ENCODE results near the gene EMILIN1.
A peak's percentile ranks its signal among the peaks of the same experiment; 100 is the strongest.

EMILIN1 gene

DNA sequence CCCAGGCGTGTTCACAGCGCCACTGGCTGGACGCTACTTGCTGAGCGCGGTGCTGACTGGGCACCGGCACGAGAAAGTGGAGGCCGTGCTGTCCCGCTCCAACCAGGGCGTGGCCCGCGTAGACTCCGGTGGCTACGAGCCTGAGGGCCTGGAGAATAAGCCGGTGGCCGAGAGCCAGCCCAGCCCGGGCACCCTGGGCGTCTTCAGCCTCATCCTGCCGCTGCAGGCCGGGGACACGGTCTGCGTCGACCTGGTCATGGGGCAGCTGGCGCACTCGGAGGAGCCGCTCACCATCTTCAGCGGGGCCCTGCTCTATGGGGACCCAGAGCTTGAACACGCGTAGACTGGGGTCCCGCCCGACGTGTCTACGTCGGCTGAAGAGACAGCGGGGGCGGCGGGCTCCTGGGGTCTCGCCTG, 7.3 kb downstream of the EMILIN1 start:
- Histone ChIP-seq H3K27ac (ENCODE audit: low read depth, low read length) (peak overlapping the region; percentile 79), H3K4me1 (ENCODE audit: control insufficient read depth in 5 of 5, insufficient read depth in 5 of 5, low read length in 5 of 5) (peaks cover 2 to 42% (median 37%) of the 10 kb centered on the region in 5 donors), H3K27me3 (ENCODE audit: control insufficient read depth in 5 of 5, insufficient read depth in 4 of 5, low read length in 5 of 5) (no peaks in the 10 kb centered on the region), H3K4me3 (ENCODE audit: low read depth in 1 of 5, low read length in 5 of 5) (peak overlapping the region in 4 of 5 donors; percentile 70 to 83 (median 74)), H3K9ac (ENCODE audit: low read length in 5 of 5) (peak overlapping the region in 4 of 5 donors; percentile 72 to 84 (median 78)), H3K36me3 (ENCODE audit: control insufficient read depth in 5 of 5, insufficient read depth in 5 of 5, low read length in 5 of 5) (no peaks in the 10 kb centered on the region), H3K9me3 (ENCODE audit: control insufficient read depth in 5 of 5, low read length in 5 of 5) (no peaks in the 10 kb centered on the region)

DNA sequence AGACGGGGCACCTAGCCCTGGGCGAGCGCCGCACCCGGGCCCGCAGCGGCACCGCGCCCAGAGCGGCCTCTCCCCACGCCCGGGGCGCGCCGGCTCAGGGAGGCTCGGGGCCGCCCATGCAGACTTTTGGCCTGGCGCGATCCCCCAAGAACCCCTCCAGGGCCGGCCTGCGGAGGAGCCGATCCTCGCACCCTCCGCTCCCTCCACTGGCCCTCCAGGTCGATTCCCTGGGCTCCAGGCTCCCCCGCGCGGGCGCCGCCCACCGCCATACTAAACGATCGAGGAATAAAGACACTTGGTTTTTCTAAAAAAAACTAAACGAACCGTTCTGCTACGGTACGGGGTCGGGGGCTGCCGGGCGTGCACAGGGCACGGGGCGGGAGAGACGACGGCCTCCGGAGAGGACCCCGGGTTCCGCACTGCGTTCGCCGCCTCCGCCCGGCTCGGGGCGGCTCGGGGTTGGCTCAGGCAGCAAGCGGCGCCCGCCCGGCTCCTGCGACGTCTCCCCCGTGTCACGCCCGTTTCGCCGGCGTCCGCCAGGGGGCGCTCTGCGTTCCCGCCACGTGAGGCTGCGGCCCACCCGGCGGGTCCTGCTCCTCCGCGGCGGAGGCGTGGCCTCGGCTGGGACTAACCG, 7.8 kb downstream of the EMILIN1 start:
- Histone ChIP-seq H3K36me3 (ENCODE audit: control insufficient read depth in 5 of 5, insufficient read depth in 5 of 5, low read length in 5 of 5) (no peaks in the 10 kb centered on the region), H3K27ac (ENCODE audit: low read depth, low read length) (peak overlapping the region; percentile 79), H3K4me1 (ENCODE audit: control insufficient read depth in 5 of 5, insufficient read depth in 5 of 5, low read length in 5 of 5) (peaks cover 2 to 37% (median 32%) of the 10 kb centered on the region in 5 donors), H3K9ac (ENCODE audit: low read length in 5 of 5) (peak overlapping the region in 4 of 5 donors; percentile 66 to 84 (median 76)), H3K27me3 (ENCODE audit: control insufficient read depth in 5 of 5, insufficient read depth in 4 of 5, low read length in 5 of 5) (no peaks in the 10 kb centered on the region), H3K9me3 (ENCODE audit: control insufficient read depth in 5 of 5, low read length in 5 of 5) (no peaks in the 10 kb centered on the region), H3K4me3 (ENCODE audit: low read depth in 1 of 5, low read length in 5 of 5) (peak overlapping the region in 4 of 5 donors; percentile 72 to 83 (median 76))

DNA sequence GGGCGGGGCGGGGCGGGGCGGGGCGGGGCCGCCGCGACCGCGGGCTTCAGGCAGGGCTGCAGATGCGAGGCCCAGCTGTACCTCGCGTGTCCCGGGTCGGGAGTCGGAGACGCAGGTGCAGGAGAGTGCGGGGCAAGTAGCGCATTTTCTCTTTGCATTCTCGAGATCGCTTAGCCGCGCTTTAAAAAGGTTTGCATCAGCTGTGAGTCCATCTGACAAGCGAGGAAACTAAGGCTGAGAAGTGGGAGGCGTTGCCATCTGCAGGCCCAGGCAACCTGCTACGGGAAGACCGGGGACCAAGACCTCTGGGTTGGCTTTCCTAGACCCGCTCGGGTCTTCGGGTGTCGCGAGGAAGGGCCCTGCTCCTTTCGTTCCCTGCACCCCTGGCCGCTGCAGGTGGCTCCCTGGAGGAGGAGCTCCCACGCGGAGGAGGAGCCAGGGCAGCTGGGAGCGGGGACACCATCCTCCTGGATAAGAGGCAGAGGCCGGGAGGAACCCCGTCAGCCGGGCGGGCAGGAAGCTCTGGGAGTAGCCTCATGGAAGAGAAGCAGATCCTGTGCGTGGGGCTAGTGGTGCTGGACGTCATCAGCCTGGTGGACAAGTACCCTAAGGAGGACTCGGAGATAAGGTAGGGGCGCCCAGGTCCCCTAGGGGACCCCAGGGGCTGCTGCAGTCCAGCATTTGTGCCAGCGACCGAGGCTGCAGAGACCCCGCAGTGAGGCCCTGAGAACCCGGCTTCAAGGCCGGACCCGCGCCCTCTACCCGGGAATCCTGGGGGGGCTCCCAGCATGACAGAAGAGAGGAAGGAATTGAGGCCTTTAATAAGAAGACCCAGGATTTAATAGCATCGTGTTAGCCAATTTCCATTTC, 8.5 kb downstream of the EMILIN1 start, which contains the start of gene KHK:
Gene KHK, plus strand, starts transcription at position 49 of the 870 bp plus-strand sequence. Its CDS starts 488 bp downstream, at position 537.
- no peaks in the 10 kb centered on the region for H3K27me3 ChIP-seq (ENCODE audit: control insufficient read depth in 5 of 5, insufficient read depth in 4 of 5, low read length in 5 of 5)
- peak within 1 kb of the TSS; percentile 75 to 87 (median 79) for H3K4me3 ChIP-seq (ENCODE audit: low read depth in 1 of 5, low read length in 5 of 5)
- peaks cover 2 to 30% (median 24%) of the 10 kb centered on the region in 5 donors for H3K4me1 ChIP-seq (ENCODE audit: control insufficient read depth in 5 of 5, insufficient read depth in 5 of 5, low read length in 5 of 5)
- peak within 1 kb of the TSS; percentile 79 for H3K27ac ChIP-seq (ENCODE audit: low read depth, low read length)
- H3K36me3 ChIP-seq (ENCODE audit: control insufficient read depth in 5 of 5, insufficient read depth in 5 of 5, low read length in 5 of 5), result no peaks in the 10 kb centered on the region
- no peaks in the 10 kb centered on the region for H3K9me3 ChIP-seq (ENCODE audit: control insufficient read depth in 5 of 5, low read length in 5 of 5)
- peak within 1 kb of the TSS in 4 of 5 donors; percentile 72 to 84 (median 78) for H3K9ac ChIP-seq (ENCODE audit: low read length in 5 of 5)

DNA sequence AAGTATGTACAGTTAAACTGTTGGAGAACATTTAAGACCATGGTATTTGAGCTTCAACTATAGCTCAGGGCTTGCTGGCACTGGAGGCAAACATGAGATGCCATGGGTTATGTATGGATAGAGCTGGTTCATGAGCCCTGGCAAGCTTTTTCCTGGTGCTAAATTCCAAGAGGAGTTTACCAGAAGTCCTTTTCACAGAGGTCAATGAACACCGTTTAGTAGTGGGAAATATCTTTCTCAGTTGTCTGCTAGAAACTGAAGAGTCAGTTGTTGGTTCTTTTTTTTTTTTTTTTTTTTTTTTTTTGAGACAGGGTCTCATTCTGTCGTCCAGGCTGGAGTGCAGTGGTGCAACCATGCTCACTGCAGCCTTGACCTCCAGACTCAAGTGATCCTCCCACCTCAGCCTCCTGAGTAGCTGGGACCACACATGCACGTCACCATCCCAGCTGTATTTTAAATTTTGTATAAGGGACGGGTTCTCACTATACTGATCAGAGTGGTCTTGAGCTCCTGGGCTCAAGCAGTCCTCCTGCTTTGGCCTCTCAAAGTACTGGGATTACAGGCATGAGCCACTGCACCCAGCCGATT, 9.5 kb downstream of the EMILIN1 start:
- no peak overlapping the region for H3K27ac ChIP-seq (ENCODE audit: low read depth, low read length)

DNA sequence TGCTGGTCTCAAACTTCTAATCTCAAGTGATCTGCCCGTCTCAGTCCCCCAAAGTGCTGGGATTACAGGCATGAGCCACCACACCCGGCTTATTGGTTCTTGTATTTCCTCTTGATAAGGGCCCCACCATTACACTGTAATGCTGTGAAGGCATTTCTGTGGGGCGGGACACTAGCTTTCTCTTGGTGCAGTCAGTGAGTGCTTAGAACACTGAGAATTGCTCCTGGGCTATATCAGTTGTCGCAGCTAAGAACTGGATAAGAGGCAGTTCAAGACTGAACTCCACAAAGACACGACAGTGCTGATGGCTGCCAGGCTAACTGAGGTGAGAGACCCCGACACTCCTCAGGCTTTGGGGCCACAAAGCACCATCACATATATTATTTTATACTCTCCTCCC, 10.2 kb downstream of the EMILIN1 start:
- H3K36me3 ChIP-seq (ENCODE audit: control insufficient read depth in 5 of 5, insufficient read depth in 5 of 5, low read length in 5 of 5), result no peaks in the 10 kb centered on the region
- H3K4me1 ChIP-seq (ENCODE audit: control insufficient read depth in 5 of 5, insufficient read depth in 5 of 5, low read length in 5 of 5), result peaks cover 2 to 23% (median 19%) of the 10 kb centered on the region in 5 donors
- H3K9me3 ChIP-seq (ENCODE audit: control insufficient read depth in 5 of 5, low read length in 5 of 5), result no peaks in the 10 kb centered on the region
- H3K4me3 ChIP-seq (ENCODE audit: low read depth in 1 of 5, low read length in 5 of 5), result no peak overlapping the region
- no peak overlapping the region for H3K9ac ChIP-seq (ENCODE audit: low read length in 5 of 5)
- no peaks in the 10 kb centered on the region for H3K27me3 ChIP-seq (ENCODE audit: control insufficient read depth in 5 of 5, insufficient read depth in 4 of 5, low read length in 5 of 5)
- H3K27ac ChIP-seq (ENCODE audit: low read depth, low read length), result no peak overlapping the region

More for the DNA sequence above, 9.5 kb downstream of the EMILIN1 start:
- H3K4me3 ChIP-seq (ENCODE audit: low read depth in 1 of 5, low read length in 5 of 5), result no peak overlapping the region
- no peaks in the 10 kb centered on the region for H3K36me3 ChIP-seq (ENCODE audit: control insufficient read depth in 5 of 5, insufficient read depth in 5 of 5, low read length in 5 of 5)
- no peak overlapping the region for H3K9ac ChIP-seq (ENCODE audit: low read length in 5 of 5)
- no peaks in the 10 kb centered on the region for H3K9me3 ChIP-seq (ENCODE audit: control insufficient read depth in 5 of 5, low read length in 5 of 5)
- peaks cover 2 to 23% (median 19%) of the 10 kb centered on the region in 5 donors for H3K4me1 ChIP-seq (ENCODE audit: control insufficient read depth in 5 of 5, insufficient read depth in 5 of 5, low read length in 5 of 5)
- no peaks in the 10 kb centered on the region for H3K27me3 ChIP-seq (ENCODE audit: control insufficient read depth in 5 of 5, insufficient read depth in 4 of 5, low read length in 5 of 5)

DNA sequence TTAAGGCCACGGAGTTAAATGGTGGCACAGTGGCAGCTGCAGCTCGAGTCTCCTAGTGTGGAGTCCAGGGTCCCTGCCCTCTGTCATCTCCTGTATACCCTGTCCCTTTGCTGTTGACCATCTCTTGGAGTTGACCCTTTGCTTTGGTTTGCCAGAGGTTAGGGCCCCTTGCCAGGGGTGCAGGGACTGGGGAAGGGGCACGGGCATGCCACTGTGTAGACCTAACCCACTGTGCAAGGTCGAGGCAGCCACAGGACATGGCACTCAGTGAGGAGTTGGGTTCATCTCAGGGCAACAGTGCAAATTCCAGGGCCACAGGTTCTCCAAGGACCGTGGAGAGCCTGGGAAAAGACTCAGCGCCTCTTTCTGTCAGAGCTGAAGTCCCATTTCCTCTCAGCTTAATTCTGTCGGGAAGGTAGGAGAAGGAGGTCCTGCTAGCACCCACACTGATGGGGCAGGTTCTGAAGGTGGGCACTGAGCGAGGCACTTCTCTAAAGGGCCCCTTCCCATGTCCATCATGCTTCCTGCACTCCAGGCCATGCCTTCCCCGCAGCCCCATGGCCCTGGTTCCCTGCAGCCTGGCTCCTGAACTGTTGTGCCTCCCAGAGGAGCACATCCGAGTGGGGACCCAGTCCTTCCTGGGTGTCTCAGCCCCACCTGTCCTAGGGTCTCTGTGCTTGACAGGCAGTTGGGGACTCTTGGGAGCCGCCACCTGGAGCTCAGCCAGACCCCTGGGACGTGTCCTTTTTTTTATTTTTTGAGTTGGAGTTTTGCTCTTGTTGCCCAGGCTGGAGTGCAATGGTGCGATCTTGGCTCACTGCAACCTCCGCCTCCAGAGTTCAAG, 10.9 kb downstream of the EMILIN1 start:
- no peaks in the 10 kb centered on the region for H3K27me3 ChIP-seq (ENCODE audit: control insufficient read depth in 5 of 5, insufficient read depth in 4 of 5, low read length in 5 of 5)
- no peak overlapping the region for H3K27ac ChIP-seq (ENCODE audit: low read depth, low read length)
- H3K9me3 ChIP-seq (ENCODE audit: control insufficient read depth in 5 of 5, low read length in 5 of 5), result no peaks in the 10 kb centered on the region
- H3K4me1 ChIP-seq (ENCODE audit: control insufficient read depth in 5 of 5, insufficient read depth in 5 of 5, low read length in 5 of 5), result peaks cover 2 to 23% (median 19%) of the 10 kb centered on the region in 5 donors
- no peak overlapping the region for H3K4me3 ChIP-seq (ENCODE audit: low read depth in 1 of 5, low read length in 5 of 5)
- H3K9ac ChIP-seq (ENCODE audit: low read length in 5 of 5), result no peak overlapping the region
- peaks cover 0 to 2% (median 0%) of the 10 kb centered on the region in 5 donors for H3K36me3 ChIP-seq (ENCODE audit: control insufficient read depth in 5 of 5, insufficient read depth in 5 of 5, low read length in 5 of 5)

DNA sequence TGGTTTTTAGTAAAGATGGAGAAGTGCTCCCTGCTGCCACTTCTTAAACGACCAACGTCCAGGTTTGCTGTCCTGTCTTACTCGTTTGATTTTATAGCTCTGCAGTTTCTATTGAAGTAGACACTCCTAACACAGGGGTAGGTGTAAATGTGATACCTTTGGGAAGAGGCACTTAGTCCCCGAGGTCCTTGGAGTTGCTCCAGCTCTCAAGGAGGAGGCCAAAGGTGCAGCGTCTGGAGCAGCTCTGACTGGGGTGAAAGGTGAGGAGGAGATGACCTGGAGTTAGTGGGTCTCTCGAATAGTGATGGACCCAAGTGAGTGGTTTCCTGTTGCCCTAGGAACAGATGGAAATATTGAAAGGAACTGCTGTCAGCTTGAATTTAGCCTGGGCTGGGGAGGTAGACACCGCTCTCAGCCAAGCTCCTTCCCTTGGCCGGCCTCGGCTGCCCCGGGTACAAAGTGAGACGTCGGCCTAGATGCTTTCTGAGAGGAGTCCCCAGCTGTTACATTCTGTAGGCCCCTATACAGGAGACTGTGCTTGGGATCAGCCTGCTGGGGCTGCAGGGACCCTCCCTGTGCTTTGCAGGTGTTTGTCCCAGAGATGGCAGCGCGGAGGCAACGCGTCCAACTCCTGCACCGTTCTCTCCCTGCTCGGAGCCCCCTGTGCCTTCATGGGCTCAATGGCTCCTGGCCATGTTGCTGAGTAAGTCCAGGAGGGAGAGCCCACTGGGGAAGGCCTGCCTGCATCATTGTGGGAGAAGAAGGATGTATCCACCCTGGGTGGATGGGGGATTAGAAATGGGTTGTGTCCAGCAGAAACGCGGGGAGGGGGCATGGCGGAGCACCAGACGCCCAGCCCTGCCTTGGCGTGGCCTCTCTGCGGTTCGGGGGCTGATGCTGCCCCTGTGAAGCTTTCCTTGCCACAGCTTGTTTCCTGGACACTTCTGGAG, 13.6 kb downstream of the EMILIN1 start:
- H3K27ac ChIP-seq (ENCODE audit: low read depth, low read length), result no peak overlapping the region
- no peak overlapping the region for H3K9ac ChIP-seq (ENCODE audit: low read length in 5 of 5)
- no peak overlapping the region for H3K4me3 ChIP-seq (ENCODE audit: low read depth in 1 of 5, low read length in 5 of 5)
- H3K4me1 ChIP-seq (ENCODE audit: control insufficient read depth in 5 of 5, insufficient read depth in 5 of 5, low read length in 5 of 5), result peaks cover 6 to 20% (median 17%) of the 10 kb centered on the region in 5 donors
- peaks cover 0 to 3% (median 0%) of the 10 kb centered on the region in 5 donors for H3K36me3 ChIP-seq (ENCODE audit: control insufficient read depth in 5 of 5, insufficient read depth in 5 of 5, low read length in 5 of 5)
- no peaks in the 10 kb centered on the region for H3K9me3 ChIP-seq (ENCODE audit: control insufficient read depth in 5 of 5, low read length in 5 of 5)
- no peaks in the 10 kb centered on the region for H3K27me3 ChIP-seq (ENCODE audit: control insufficient read depth in 5 of 5, insufficient read depth in 4 of 5, low read length in 5 of 5)

DNA sequence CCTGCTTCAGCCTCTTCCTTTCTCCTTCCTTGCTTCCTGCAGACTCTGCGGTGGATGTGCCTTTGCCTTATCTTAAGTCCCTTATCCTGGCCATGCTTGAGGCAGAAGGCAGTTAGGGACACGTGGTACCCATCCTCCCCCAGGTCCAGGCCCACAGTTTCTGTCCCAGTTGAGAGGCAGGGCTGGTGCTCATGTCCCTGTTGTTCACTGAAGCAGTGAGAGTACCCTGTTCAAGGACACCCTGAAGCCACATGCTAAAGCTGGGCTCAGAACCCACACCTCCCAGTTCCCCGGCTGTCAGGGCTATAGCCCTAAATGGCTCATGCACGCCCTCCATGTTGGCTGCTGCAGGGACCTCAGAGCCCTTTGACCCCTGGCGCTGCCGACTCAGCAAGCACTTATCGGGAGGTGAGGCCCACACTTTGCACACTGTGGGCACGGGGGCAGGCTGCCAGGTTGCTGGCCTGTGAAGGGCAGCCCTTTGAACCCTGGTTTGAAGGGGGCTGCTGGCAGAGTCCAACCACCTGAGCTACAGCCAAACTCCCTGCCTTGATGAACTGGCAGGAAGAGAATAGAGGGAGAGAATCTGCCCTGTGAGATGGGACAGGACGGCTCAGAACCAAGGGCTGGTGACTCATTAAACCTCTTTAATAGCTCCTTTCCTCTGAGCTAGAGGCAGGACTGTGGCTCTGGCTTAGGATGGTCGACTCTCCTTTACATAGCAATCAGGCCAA, 14.4 kb downstream of the EMILIN1 start:
- Histone ChIP-seq H3K36me3 (ENCODE audit: control insufficient read depth in 5 of 5, insufficient read depth in 5 of 5, low read length in 5 of 5) (peaks cover 0 to 3% (median 0%) of the 10 kb centered on the region in 5 donors), H3K4me1 (ENCODE audit: control insufficient read depth in 5 of 5, insufficient read depth in 5 of 5, low read length in 5 of 5) (peaks cover 6 to 19% (median 13%) of the 10 kb centered on the region in 5 donors), H3K27ac (ENCODE audit: low read depth, low read length) (no peak overlapping the region), H3K4me3 (ENCODE audit: low read depth in 1 of 5, low read length in 5 of 5) (no peak overlapping the region), H3K27me3 (ENCODE audit: control insufficient read depth in 5 of 5, insufficient read depth in 4 of 5, low read length in 5 of 5) (no peaks in the 10 kb centered on the region), H3K9me3 (ENCODE audit: control insufficient read depth in 5 of 5, low read length in 5 of 5) (no peaks in the 10 kb centered on the region), H3K9ac (ENCODE audit: low read length in 5 of 5) (no peak overlapping the region)
